Measurements from ENCODE around the gene PIK3R2. TPM values are rescaled to one million over a fixed set of nuclear protein-coding genes. Genes with fewer than 3 reads are reported as not detected.
A peak's percentile ranks its signal among the peaks of the same experiment; 100 is the strongest.

PIK3R2 gene
- total and polyA plus RNA-seq, 7 donors = 1.8 to 18.0 (median 7.9) TPM

GRCh38 chr19:18202778-18203407 is 49.9 kb downstream of the PIK3R2 start:
- H3K27ac ChIP-seq = peak overlapping the region; percentile 77 to 98 (median 83)
- H3K27me3 ChIP-seq = no peaks in the 10 kb centered on the region
- H3K36me3 ChIP-seq = peaks cover 0 to 38% (median 5%) of the 10 kb centered on the region in 4 donors
- 5% methylated on average over 32 of the region's 32 CpGs for WGBS, 2 donors
- DNase-seq = peak; percentile 76
- H3K4me3 ChIP-seq = peak overlapping the region; percentile 64 to 75 (median 73)
- intact Hi-C loops (cut with DNase I) = no loop called here
- H3K4me1 ChIP-seq = peaks cover 0 to 33% (median 27%) of the 10 kb centered on the region in 4 donors
- no peaks in the 10 kb centered on the region for H3K9me3 ChIP-seq
- TF ChIP-seq CTCF (IDR thresholded peaks at IDR 0.05) (peak in 1 of 4 experiments; percentile 25), EP300 (IDR thresholded peaks at IDR 0.05) (no peak)

GRCh38 chr19:18203408-18203862 is 50.5 kb downstream of the PIK3R2 start:
- DNase-seq = no peak

GRCh38 chr19:18203863-18204393 is 51.0 kb downstream of the PIK3R2 start, which contains the start of gene RAB3A:
RAB3A (minus strand) TSS chr19:18204042; CDS start chr19:18202740, 1,302 bp downstream.
- Histone ChIP-seq H3K27ac (peak within 1 kb of the TSS; percentile 95 to 98 (median 95)), H3K4me3 (peak within 1 kb of the TSS; percentile 64 to 75 (median 73)), H3K4me1 (peaks cover 0 to 37% (median 32%) of the 10 kb centered on the region in 4 donors), H3K36me3 (peaks cover 0 to 27% (median 5%) of the 10 kb centered on the region in 4 donors), H3K27me3 (no peaks in the 10 kb centered on the region), H3K9me3 (no peaks in the 10 kb centered on the region)
- peak; percentile 100 for DNase-seq
- TF ChIP-seq EP300 (IDR thresholded peaks at IDR 0.05) = peak in 2 of 4 donors; percentile 48 to 86
- TF ChIP-seq POLR2AphosphoS5 (IDR thresholded peaks at IDR 0.05) = peak; percentile 93 to 96 (median 94)
- peak; percentile 83 to 87 for TF ChIP-seq POLR2A (IDR thresholded peaks at IDR 0.05)
- no peak for TF ChIP-seq CTCF (IDR thresholded peaks at IDR 0.05)
- 0 to 1% methylated on average over 50 of the region's 50 CpGs for WGBS, 2 donors
- intact Hi-C loops (cut with DNase I) = loop anchor here (1.0 to 2.0 kb wide), 2 partner anchors 11 to 119 kb away; partner anchors contain the start of genes LSM4 and MPV17L2

More at GRCh38 chr19:18203408-18203862, 50.5 kb downstream of the PIK3R2 start:
- intact Hi-C loops (cut with DNase I) = no loop called here
- Histone ChIP-seq H3K4me1 (peaks cover 0 to 37% (median 32%) of the 10 kb centered on the region in 4 donors), H3K36me3 (peaks cover 0 to 32% (median 5%) of the 10 kb centered on the region in 4 donors), H3K4me3 (peak overlapping the region; percentile 64 to 75 (median 73)), H3K27me3 (no peaks in the 10 kb centered on the region), H3K9me3 (no peaks in the 10 kb centered on the region), H3K27ac (peak overlapping the region; percentile 77 to 98 (median 83))
- no peak for TF ChIP-seq POLR2AphosphoS5 (IDR thresholded peaks at IDR 0.05)
- TF ChIP-seq POLR2A (IDR thresholded peaks at IDR 0.05) = no peak
- TF ChIP-seq CTCF (IDR thresholded peaks at IDR 0.05) = no peak
- TF ChIP-seq EP300 (IDR thresholded peaks at IDR 0.05) = no peak
- 0% methylated on average over 38 of the region's 38 CpGs for WGBS, 2 donors

GRCh38 chr19:18204394-18205199 is 51.6 kb downstream of the PIK3R2 start:
- no peaks in the 10 kb centered on the region for H3K9me3 ChIP-seq
- peak overlapping the region; percentile 95 to 98 (median 95) for H3K27ac ChIP-seq
- H3K27me3 ChIP-seq = no peaks in the 10 kb centered on the region
- intact Hi-C loops (cut with DNase I) = loop anchor here (1.0 to 5.0 kb wide), 4 partner anchors 11 to 208 kb away; partner anchors contain the start of genes LSM4 and MPV17L2
- peaks cover 0 to 20% (median 3%) of the 10 kb centered on the region in 4 donors for H3K36me3 ChIP-seq
- peak; percentile 86 for DNase-seq
- 1% methylated on average over 22 of the region's 22 CpGs for WGBS, 2 donors
- TF ChIP-seq POLR2A (IDR thresholded peaks at IDR 0.05) (peak; percentile 39 to 60), POLR2AphosphoS5 (IDR thresholded peaks at IDR 0.05) (peak in 2 of 4 donors; percentile 55 to 71), CTCF (IDR thresholded peaks at IDR 0.05) (no peak), EP300 (IDR thresholded peaks at IDR 0.05) (peak in 1 of 4 donors; percentile 7)
- H3K4me3 ChIP-seq = peak overlapping the region; percentile 39 to 75 (median 54)
- peaks cover 0 to 37% (median 32%) of the 10 kb centered on the region in 4 donors for H3K4me1 ChIP-seq

Data from sigmoid colon (tissue), 7 donors.